HG03280 (cell line): ENCODE data around the gene FOXP3.

Experiments used
- ATAC-seq: cut with Tn5 transposase; IDR thresholded peaks from one replicate; pipeline ENCODE4 v1.9.1; 2021; ENCODE audit warnings: mild to moderate bottlenecking, moderate library complexity; ENCODE audit not compliant: unreplicated experiment

The FOXP3 gene

DNA sequence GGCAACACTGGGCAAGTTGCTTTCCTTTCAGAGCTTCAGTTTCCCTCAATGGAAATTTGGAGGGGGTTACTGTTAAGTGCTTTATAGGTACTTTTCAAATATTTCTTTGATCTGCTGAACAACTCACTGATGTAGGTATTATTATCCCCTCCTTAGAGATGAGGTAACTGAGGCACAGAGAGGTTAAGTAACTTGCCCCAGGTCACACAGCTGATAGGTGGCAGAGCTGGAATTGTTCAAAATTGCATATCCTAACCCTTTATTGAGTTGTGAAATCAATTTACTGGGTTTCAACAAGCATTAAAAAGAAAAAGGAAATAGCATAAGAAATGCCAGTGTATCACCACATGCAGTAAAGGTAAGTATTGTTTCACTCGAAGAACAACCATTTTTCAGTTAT lies 11.7 kb upstream of the FOXP3 start:
- ATAC-seq = no peak

- ATAC-seq = no peak
Measured at GRCh38 chrX:49273181-49273727, 8.7 kb upstream of the FOXP3 start.

DNA sequence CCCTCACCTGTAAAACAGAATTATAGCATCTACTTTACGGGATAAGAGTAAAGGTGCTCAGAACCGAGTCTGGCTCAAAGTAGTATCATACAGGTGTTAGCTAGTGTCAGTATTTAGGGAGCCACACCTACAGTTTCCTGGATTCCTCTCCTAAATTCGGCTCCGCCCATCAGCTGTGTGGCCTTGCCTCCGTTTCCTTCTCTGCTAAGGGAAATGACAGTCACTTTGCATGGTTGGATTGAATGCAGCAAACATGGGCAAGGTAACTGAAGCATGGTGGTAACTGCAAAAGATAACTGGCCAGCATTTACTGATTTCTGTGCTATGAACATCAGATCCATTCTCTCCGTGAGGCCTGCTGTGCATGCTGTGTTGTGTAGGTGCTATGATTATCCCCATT lies 7.9 kb upstream of the FOXP3 start:
- ATAC-seq = no peak

- no peak for ATAC-seq
Measured at GRCh38 chrX:49271341-49271740, 6.8 kb upstream of the FOXP3 start.

DNA sequence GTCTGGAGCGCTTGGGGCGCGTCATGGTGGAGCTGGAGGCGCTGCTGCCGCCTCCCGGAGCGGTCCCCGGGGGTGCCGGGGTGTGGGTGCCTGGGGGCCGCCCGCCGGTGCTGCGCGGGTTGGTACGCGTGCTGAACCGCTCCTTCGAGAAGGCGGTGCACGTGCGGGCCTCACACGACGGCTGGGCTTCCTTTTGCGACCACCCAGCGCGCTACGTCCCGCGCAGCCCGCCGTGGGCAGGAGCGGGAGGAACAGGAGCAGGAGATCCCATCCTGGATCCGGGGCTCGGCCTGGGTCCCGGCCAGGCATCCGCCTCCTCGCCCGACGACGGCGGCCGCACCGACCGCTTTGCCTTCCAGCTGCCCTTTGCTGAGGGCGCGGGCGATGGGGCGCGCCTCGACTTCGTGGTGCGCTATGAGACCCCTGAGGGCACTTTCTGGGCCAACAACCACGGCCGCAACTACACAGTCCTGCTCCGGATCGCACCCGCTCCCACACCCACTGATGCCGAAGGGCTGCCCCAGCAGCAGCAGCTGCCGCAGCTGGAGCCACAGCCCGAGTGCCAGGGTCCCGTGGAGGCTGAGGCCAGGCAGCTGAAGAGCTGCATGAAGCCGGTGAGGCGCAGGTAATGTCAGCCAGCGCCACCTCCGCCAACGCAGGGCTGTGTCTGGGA lies 5.9 kb upstream of the FOXP3 start:
- ATAC-seq = no peak

GRCh38 chrX:49269767-49270248 lies 5.3 kb upstream of the FOXP3 start, which contains the start of gene PPP1R3F:
Gene PPP1R3F, plus strand, starts transcription at chrX:49269793. Its CDS starts 77 bp downstream, at chrX:49269870.
- ATAC-seq = peak; percentile 20

DNA sequence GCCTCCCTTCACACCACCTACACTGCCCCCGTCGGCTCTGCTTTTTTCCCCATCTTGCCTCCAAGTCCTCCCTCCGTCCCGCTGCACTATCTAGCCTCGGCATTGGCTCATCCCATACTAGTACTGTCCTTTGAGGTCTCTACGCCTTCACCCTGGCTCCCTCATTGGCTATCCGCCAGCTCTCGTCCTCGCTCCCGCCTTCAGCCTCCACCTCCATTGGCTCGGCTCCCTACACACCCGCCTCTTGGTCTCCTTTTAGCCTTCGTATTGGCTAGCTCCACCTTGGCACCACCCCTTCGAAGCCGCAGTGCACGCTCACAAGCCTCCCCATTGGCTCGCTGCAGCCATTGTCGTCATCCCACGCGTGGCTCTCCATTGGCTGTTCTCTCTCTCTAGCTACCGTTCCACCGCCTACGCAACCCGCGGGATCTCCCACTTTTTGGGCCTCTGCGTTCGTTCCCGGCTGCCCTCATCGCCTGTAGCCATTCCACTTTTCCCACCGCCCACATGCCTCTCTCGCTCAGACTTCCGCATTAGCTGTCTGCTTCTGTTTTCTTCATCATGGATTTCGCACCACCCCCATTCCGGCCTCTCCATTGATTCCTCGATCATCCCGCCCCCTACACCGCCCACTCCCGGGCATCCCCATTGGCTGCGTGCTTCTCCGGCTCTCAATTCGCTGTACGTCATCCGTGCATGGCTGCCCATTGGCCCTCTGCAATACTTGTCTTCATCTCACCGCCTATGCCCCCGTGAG lies 4.7 kb upstream of the FOXP3 start:
- peak; percentile 84 for ATAC-seq

DNA sequence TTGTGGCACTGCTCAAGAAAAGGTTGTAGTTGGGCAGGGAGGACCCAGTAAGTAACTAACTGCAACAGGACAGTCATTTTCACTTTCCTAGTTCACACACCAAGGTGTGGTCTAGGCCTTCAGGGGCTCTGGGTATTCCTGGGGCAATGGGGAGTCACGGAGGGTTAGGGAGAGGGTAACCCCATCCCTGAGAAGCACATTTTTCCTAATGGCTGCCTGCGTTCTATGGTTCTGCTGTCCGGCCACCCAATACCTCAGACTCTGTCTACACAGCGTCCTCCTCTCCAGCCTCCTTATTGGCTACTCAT lies 4.1 kb upstream of the FOXP3 start:
- no peak for ATAC-seq

- no peak for ATAC-seq
Measured at GRCh38 chrX:49266523-49267445, 2.3 kb upstream of the FOXP3 start.

- no peak for ATAC-seq
Measured at GRCh38 chrX:49263631-49264030, 879 bp downstream of the FOXP3 start.

GRCh38 chrX:49262603-49263002 lies 1.9 kb downstream of the FOXP3 start:
- ATAC-seq = no peak

DNA sequence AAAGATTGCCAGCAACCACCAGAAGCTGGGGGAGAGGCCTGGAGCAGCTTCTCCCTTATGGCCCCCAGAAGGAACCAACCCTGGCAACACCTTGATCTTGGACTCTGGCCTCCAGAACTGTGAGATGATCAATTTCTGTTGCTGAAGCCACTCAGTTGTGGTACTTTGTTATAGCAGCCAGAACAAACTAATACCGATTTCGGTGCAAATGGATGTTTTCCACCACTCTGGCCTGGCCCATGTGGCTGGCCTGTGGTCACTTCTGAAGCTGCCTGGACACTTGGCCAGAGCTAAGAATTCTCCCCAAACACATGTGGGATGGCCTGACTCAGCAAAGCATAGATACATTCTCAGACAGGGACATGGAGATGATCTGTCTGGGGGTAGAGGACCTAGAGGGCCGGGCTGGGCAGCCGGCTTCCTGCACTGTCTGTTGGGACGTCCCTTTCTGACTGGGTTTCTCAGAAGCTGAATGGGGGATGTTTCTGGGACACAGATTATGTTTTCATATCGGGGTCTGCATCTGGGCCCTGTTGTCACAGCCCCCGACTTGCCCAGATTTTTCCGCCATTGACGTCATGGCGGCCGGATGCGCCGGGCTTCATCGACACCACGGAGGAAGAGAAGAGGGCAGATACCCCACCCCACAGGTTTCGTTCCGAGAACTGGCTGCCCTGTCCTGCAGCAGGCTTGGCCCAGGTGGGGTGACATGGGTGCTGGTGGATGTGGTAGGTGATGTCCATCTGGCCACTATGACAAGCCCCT lies 4.1 kb downstream of the FOXP3 start:
- ATAC-seq = no peak

DNA sequence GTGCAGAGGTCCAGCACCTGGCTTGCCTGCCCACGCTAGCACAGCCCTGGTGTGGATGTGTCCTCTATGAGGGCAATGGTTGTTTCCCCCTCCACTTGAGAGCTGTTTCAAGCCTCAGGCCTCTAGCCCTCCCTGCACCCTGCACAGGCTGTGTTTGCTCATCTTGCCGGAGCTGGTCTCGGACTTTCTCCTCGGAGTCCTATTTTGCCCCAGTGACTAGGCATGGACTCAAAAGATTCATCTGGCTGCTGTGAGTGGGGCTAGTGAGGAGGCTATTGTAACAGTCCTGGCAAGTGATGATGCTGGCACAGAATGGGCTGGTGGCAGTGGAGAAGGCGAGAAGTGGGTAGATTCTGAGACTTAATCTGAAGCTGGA lies 5.8 kb downstream of the FOXP3 start:
- ATAC-seq = no peak

DNA sequence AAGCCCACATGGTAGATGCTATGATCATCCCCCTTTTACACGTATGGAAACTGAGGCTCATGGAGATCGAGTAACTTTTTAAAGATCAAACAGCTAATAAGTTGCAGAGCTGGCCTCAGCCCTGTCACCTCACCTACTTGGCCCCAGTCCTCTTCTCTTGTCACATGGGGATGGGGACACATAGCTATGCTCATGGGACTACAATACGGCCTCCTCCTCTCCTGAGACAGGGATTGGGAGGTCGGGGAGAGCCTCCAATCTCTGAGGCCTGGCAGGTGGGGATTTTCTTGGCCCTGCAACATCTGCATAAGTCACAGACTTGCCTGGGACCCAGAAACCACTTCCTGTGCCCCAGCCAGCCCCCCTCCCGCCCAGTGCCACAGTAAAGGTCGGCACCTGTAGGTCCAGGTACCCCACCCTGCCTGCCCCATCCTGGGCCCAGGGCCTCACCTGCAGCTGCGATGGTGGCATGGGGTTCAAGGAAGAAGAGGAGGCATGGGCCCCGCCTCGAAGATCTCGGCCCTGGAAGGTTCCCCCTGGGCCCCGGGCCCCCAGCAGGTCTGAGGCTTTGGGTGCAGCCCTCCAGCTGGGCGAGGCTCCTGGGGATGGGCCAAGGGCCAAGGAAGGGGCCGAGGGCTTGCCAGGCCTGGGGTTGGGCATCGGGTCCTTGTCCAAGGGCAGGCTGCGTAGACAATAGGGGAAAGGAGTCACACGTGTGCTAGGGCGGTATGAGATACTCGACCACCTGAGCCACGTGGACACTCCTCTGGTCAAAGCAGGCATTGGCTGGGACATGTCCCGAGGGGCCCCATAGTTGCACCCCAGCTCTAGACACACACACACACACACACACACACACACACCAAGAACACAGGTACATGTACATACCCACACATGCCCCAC lies 6.4 kb downstream of the FOXP3 start:
- no peak for ATAC-seq

DNA sequence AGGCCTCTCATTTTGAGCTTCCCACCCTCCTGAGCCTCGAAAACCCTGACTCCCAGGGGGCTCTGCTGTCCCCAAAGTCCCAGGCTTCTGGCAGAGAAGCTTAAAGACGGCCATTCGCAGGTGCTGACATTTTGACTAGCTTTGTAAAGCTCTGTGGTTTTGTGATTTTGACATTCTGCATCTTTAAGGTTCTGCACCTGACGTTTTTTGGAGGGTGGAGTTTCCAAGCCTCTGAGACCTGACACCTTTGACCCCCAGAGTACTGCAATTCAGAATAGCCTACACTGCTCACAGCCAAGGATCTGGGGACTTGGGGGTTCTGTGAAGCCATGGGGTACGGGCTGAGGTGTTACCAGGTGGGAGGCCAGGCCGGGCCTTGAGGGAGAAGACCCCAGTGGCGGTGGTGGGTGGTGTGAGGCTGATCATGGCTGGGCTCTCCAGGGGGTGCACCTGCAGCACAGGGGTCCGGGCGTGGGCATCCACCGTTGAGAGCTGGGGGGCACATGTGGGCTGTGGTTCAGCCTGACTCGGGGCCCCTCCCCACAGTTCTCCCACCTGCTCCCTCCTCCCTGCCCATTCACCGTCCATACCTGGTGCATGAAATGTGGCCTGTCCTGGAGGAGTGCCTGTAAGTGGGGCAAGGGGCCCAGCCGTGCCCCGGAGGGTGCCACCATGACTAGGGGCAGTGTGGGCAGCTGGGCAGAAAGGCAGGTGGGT lies 7.3 kb downstream of the FOXP3 start:
- ATAC-seq = no peak

DNA sequence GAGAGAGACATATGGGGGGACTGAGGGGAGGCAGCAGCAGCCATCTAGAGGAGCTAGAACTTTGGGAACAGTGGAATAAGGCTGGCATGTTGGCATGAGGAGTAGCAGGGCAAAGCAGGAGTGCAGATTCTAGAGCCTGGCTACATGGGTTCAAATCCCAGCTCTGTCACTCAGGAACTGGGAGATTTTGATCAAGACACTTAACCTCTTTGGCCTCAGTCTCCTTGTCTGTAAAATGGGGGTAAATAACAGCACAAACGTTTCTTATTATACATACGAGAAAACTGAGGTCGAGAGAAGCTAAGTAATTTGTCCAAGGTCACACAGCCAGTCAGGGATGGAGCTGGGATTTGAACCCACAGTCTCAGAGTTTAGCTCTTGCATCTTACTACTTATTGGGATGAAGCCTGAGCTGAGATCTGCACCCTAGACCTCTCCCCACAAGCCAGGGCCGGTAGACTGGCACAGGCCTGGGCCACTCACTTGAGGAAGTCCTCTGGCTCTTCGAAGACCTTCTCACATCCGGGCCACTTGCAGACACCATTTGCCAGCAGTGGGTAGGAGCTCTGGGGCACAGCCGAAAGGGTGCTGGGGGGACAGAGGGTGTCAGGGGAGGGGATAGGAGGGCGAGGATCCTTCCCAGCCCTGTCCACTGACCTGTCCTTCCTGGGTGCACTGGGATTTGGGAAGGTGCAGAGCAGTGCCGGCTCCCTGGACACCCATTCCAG lies 8.1 kb downstream of the FOXP3 start:
- ATAC-seq = no peak

DNA sequence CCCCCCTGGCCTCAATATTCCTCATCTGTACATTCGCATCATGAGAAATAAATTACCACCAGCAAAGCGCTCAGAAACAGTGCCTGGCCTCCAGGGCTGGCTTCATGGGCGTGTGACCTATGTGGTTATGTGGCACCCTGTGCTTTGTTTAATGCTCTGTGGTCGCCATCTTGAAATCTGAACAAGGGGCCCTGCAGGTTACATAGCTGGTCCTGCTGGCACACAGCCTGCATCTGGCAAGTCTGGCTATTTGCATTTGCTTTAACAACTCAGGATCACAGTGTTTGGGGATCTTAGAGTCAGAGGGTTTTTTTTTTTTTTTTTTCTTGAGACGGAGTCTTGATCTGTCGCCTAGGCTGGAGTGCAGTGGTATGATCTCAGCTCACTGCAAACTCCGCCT lies 9.9 kb downstream of the FOXP3 start:
- ATAC-seq = no peak

DNA sequence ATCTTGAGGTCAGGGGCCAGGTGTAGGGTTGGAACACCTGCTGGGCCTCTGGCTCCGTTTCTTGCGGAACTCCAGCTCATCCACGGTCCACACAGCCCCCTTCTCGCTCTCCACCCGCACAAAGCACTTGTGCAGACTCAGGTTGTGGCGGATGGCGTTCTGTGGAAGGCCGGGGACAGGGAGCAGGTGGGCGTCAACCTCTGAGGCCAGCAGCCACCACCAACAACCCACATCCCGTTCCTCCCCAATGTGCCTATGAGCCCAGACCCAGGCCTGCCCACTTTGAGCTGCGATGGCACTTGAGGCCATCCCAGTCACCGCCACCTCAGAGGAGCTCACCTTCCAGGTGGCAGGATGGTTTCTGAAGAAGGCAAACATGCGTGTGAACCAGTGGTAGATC lies 13.2 kb downstream of the FOXP3 start:
- no peak for ATAC-seq
